WERI-Rb-1 (cell line): ENCODE measurements around the gene USP3.

Experiments
- DNase-seq: peaks from one replicate; pipeline ENCODE4 v3.0.0-alpha.2; 2020
- H3K27ac ChIP-seq: fragments of 250-450 bp; sonication (Bioruptor Pico); 2 replicates; pipeline ENCODE4 v1.5.1; 2020; ENCODE audit warnings: mild to moderate bottlenecking, moderate library complexity
- H3K27me3 ChIP-seq: fragments of 250-450 bp; sonication (Bioruptor Pico); 2 replicates; pipeline ENCODE4 v1.5.1; 2021; ENCODE audit warnings: mild to moderate bottlenecking, low read depth, moderate library complexity; ENCODE audit not compliant: insufficient read depth, severe bottlenecking
- H3K36me3 ChIP-seq: fragments of 250-450 bp; sonication (Bioruptor Pico); 2 replicates; pipeline ENCODE4 v1.5.1; 2020; ENCODE audit warnings: mild to moderate bottlenecking, moderate library complexity
- H3K4me3 ChIP-seq: 2 replicates; pipeline ENCODE4 v1.5.1; 2011; ENCODE audit warnings: low read depth, mild to moderate bottlenecking, control low read depth, low read length
- H3K9me3 ChIP-seq: fragments of 250-450 bp; sonication (Bioruptor Pico); 2 replicates; pipeline ENCODE4 v1.5.1; 2021; ENCODE audit warnings: mild to moderate bottlenecking, moderate library complexity; ENCODE audit not compliant: severe bottlenecking
- TF ChIP-seq, protein P1 (sequence below): IDR thresholded peaks from 2 replicates; pipeline ENCODE4 v1.5.1; 2011; ENCODE audit warnings: low read depth, mild to moderate bottlenecking, control low read depth, inconsistent platforms, low read length

Gene USP3

DNA sequence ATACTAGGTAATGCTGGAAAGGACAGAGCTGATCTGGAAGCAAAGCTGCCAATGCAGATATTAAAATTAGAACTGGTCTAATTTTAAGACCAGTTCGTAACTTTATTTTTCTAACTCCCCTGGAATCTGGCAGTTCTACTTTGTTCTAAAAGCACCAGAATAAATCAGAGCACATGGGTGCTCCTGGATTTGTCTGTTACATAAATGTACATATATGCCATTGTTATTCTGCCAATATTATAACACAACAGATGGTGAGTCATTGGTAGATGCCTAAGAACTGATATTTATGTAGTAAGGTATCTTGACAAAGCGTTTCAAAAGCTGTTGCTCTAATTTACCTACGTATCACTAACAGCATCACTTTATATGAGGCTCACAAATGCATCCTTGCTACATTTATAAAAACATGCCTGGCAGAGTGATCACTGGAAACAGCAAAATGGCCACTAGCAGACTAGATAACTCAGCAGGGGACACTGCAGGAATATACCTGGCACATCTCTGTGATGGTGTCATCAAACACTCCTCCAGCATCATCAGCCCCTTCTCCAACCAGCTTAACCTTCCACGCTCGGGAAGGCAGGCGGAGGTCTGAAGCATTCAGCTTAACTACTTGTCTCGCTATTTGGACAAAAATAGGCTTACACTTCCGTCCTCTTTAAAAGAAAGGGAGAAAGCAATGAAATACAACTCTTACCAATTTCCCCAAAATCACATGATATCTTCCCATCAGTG, 119.0 kb downstream of the USP3 start:
- no peak overlapping the region for H3K27ac ChIP-seq
- TF ChIP-seq, protein P1, sequence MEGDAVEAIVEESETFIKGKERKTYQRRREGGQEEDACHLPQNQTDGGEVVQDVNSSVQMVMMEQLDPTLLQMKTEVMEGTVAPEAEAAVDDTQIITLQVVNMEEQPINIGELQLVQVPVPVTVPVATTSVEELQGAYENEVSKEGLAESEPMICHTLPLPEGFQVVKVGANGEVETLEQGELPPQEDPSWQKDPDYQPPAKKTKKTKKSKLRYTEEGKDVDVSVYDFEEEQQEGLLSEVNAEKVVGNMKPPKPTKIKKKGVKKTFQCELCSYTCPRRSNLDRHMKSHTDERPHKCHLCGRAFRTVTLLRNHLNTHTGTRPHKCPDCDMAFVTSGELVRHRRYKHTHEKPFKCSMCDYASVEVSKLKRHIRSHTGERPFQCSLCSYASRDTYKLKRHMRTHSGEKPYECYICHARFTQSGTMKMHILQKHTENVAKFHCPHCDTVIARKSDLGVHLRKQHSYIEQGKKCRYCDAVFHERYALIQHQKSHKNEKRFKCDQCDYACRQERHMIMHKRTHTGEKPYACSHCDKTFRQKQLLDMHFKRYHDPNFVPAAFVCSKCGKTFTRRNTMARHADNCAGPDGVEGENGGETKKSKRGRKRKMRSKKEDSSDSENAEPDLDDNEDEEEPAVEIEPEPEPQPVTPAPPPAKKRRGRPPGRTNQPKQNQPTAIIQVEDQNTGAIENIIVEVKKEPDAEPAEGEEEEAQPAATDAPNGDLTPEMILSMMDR = no peak
- no peaks in the 10 kb centered on the region for H3K27me3 ChIP-seq
- no peak overlapping the region for H3K4me3 ChIP-seq
- no peak for DNase-seq
- H3K36me3 ChIP-seq = peaks cover 52% of the 10 kb centered on the region
- H3K9me3 ChIP-seq = no peaks in the 10 kb centered on the region

DNA sequence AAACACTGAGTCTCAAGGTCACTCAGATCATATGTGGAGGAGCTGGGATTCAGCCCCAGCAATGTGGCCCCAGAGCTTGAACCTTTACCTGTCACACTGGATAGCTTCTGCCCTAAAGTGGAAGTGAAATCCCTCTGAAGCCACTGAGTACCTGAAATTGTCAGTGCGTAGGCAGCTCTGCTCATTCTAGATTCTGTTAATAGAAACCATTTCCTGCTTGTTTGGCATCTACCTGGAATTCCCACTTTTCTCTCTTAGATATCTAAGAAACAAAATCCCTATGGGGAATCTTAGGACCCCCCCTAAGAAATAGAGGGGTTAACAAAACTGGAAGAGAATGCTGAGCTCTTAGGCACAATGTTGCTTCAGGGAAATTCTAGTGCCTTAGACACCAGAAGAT, 122.6 kb downstream of the USP3 start:
- no peak for DNase-seq
- Histone ChIP-seq H3K9me3 (no peaks in the 10 kb centered on the region), H3K27me3 (no peaks in the 10 kb centered on the region), H3K27ac (no peak overlapping the region), H3K4me3 (no peak overlapping the region), H3K36me3 (peaks cover 66% of the 10 kb centered on the region)
- TF ChIP-seq, protein P1 = no peak

DNA sequence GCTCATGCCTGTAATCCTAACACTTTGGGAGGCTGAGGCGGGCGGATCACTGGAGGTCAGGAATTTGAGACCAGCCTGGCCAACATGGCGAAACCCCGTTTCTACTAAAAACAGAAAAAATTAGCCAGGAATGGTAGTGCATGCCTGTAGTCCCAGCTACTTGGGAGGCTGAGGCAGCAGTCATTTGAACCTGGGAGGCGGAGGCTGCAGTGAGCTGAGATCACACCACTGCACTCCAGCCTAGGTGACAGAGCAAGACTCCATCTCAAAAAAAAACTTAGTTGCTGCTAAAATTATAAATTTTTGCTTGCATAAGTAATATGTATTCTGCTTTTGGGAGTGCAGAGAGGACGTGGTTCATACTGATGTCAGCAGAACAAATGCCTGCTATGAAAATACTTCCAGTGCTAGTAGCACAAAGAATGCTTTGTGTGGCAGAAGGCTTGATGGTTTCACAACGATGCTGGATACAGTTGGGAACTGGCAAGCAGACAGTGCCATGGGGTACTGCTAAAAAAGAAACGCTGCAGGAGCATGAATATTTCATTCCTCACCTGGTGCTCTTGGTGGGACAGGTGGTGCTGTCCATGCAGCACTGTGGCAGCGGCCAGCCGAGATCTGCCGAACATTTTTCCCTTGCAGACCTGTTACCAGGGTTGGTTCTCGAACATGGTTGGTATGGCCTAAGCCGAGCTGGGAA, 123.9 kb downstream of the USP3 start:
- no peak overlapping the region for H3K27ac ChIP-seq
- no peaks in the 10 kb centered on the region for H3K9me3 ChIP-seq
- TF ChIP-seq, protein P1 = no peak
- no peak overlapping the region for H3K4me3 ChIP-seq
- no peak for DNase-seq
- H3K36me3 ChIP-seq = peaks cover 70% of the 10 kb centered on the region
- no peaks in the 10 kb centered on the region for H3K27me3 ChIP-seq

DNA sequence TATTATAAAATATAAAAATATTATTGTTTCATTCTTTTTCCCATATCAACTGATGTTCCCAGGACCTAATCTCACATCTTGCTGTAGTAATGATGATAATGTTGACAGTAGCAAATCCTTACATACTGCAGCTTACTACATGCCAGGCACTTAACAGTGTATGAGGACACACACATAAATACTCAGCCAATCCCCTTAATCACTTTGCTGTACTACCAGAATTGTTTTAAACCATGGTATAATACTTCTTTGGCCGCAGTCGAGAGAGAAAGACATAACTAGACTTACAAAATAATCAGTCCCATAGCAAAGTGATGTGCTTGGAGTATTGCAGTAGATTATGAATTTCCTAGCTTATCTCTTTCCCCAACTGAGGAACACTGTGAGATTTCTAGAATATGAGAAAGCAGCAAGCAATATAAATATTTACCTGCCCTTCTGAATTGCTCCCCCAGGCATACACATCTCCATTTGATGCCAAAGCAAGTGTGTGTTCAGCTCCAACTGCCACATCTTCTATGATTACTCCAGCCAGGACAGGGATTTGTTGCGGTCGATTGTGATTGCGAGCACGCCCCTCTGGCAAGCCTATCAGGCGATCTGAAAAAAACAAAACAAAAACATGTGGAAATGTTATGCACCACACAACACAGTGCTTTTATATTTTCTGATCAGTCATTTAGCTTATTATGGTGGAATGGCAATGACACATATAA, 125.8 kb downstream of the USP3 start:
- H3K27ac ChIP-seq = no peak overlapping the region
- no peaks in the 10 kb centered on the region for H3K27me3 ChIP-seq
- no peak for DNase-seq
- H3K36me3 ChIP-seq = peaks cover 69% of the 10 kb centered on the region
- H3K9me3 ChIP-seq = no peaks in the 10 kb centered on the region
- TF ChIP-seq, protein P1 = no peak
- H3K4me3 ChIP-seq = no peak overlapping the region

DNA sequence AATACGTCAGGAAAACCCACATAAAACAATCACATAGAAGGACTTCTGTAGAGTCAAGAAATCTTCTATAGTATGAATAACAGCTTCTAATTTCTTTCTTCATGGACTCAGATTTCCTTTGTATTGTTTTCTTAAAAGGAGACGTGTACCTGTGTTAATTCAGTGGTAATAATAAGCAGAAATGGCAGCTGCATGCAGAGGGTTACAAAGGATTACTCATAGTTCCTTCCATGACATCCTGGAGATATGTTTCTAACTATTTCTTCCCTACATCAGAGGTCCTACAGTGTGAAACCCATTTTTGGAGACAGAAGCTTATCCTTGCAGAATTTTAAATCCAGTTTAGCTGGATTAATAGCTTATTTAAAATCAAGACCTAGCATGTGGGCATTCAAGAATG, 128.9 kb downstream of the USP3 start:
- Histone ChIP-seq H3K36me3 (peaks cover 57% of the 10 kb centered on the region), H3K27me3 (no peaks in the 10 kb centered on the region), H3K4me3 (no peak overlapping the region), H3K9me3 (no peaks in the 10 kb centered on the region), H3K27ac (no peak overlapping the region)
- no peak for DNase-seq
- TF ChIP-seq, protein P1 = no peak
